Gastroesophageal sphincter (tissue), 4 donors: ENCODE measurements around the gene ARHGAP22. TPM values are rescaled to one million over a fixed set of nuclear protein-coding genes. Genes with fewer than 3 reads are reported as not detected.

Experiments
- ATAC-seq: fragments of 150-250 bp; one replicate; pipeline ENCODE4 v1.9.1; 2016; ENCODE audit warnings: mild to moderate bottlenecking, moderate library complexity
- H3K27ac ChIP-seq, 4 donors: fragments of 200-600 bp; sonication (generic) in 3 of 4; 1 replicate in 3 of 4; 2 replicates in 1 of 4; pipeline ENCODE4 v1.5.1; 2016 to 2019
- H3K27me3 ChIP-seq: fragments of 200-600 bp; sonication (generic); one replicate; pipeline ENCODE4 v1.5.1; 2019
- H3K36me3 ChIP-seq, 2 donors: fragments of 200-600 bp; sonication (generic); one replicate each; pipeline ENCODE4 v1.5.1; 2019; ENCODE audit warnings: control low read depth in 1 of 2
- H3K4me1 ChIP-seq, 3 donors: fragments of 200-600 bp; sonication (generic); 1 replicate in 2 of 3; 2 replicates in 1 of 3; pipeline ENCODE4 v1.5.1; 2016 to 2019; ENCODE audit warnings: control low read depth in 2 of 3
- H3K4me3 ChIP-seq, 2 donors: fragments of 200-600 bp; sonication (generic); one replicate each; pipeline ENCODE4 v1.5.1; 2019; ENCODE audit warnings: mild to moderate bottlenecking in 1 of 2, moderate library complexity in 1 of 2
- H3K9me3 ChIP-seq, 3 donors: fragments of 200-600 bp; sonication (generic); one replicate each; pipeline ENCODE4 v1.5.1; 2017 to 2019; ENCODE audit warnings: control low read depth in 2 of 3
- CTCF ChIP-seq, 4 experiments: fragments of 200-600 bp in 2 of 4; fragments of 450-650 bp in 2 of 4; sonication (generic) in 1 of 4; IDR thresholded peaks; one replicate each; pipeline ENCODE4 v1.5.1; 2017 to 2019; ENCODE audit warnings: antibody characterized with exemption in 4 of 4, mild to moderate bottlenecking in 2 of 4, moderate library complexity in 2 of 4
- EP300 ChIP-seq: sonication (generic); formaldehyde crosslinking; IDR thresholded peaks from one replicate; pipeline ENCODE4 v1.6.1; 2017; ENCODE audit warnings: antibody characterized with exemption, mild to moderate bottlenecking
- POLR2A ChIP-seq, 2 donors: fragments of 450-650 bp; IDR thresholded peaks; one replicate each; pipeline ENCODE4 v1.6.1; 2017; ENCODE audit warnings: antibody characterized with exemption in 2 of 2, mild to moderate bottlenecking in 2 of 2, moderate library complexity in 1 of 2
- POLR2AphosphoS5 ChIP-seq: sonication (generic); formaldehyde crosslinking; IDR thresholded peaks from one replicate; pipeline ENCODE4 v1.6.1; 2017; ENCODE audit warnings: antibody characterized with exemption
- WGBS, 2 donors: methylation state at CpG; one replicate each; pipeline ENCODE4 v1.1.5; 2018; ENCODE audit warnings: low coverage in 1 of 2; 5-methylcytosine and 5-hydroxymethylcytosine counted together
- total RNA-seq, 4 donors: library from RNA; depleted of rRNA; stranded (reverse); fragments of >200 nt; gene quantifications; one replicate each; pipeline ENCODE4 v1.1.0, GENCODE V29; 2016

Gene ARHGAP22
- total RNA-seq, 4 donors from 2014 or later, result 4.2 to 5.8 (median 5.1) TPM

- no peak for ATAC-seq
- Histone ChIP-seq H3K4me3 (no peak overlapping the region), H3K27me3 (peaks cover 50% of the 10 kb centered on the region), H3K9me3 (no peaks in the 10 kb centered on the region), H3K4me1 (peaks cover 0 to 25% (median 0%) of the 10 kb centered on the region in 3 donors), H3K27ac (no peak overlapping the region), H3K36me3 (no peaks in the 10 kb centered on the region)
- WGBS, 2 donors, result 80 to 81% methylated on average over 4 of the region's 4 CpGs
- TF ChIP-seq EP300, result no peak
- TF ChIP-seq POLR2AphosphoS5, result no peak
- no peak for TF ChIP-seq CTCF (IDR thresholded peaks at IDR 0.05)
- TF ChIP-seq POLR2A (IDR thresholded peaks at IDR 0.05), result no peak
Measured at GRCh38 chr10:48467669-48468068, 137.2 kb downstream of the ARHGAP22 start.

GRCh38 chr10:48466611-48467240 is 138.1 kb downstream of the ARHGAP22 start:
- H3K36me3 ChIP-seq, result no peaks in the 10 kb centered on the region
- TF ChIP-seq EP300 (no peak), POLR2A (IDR thresholded peaks at IDR 0.05) (no peak), POLR2AphosphoS5 (no peak), CTCF (IDR thresholded peaks at IDR 0.05) (no peak)
- H3K4me3 ChIP-seq, result peak overlapping the region in 1 of 2 donors; percentile 36
- no CpG with 5 or more reads among the region's 43 CpGs for WGBS, 2 donors
- ATAC-seq, result peak; percentile 19
- H3K4me1 ChIP-seq, result peaks cover 0 to 25% (median 0%) of the 10 kb centered on the region in 3 donors
- peaks cover 50% of the 10 kb centered on the region for H3K27me3 ChIP-seq
- no peak overlapping the region for H3K27ac ChIP-seq
- no peaks in the 10 kb centered on the region for H3K9me3 ChIP-seq

GRCh38 chr10:48465860-48466521 is 138.9 kb downstream of the ARHGAP22 start:
- H3K27ac ChIP-seq, result no peak overlapping the region
- no peak for ATAC-seq
- 31 to 76% methylated on average over 4 to 8 of the region's 42 CpGs for WGBS, 2 donors

GRCh38 chr10:48464871-48465736 is 139.8 kb downstream of the ARHGAP22 start:
- no peaks in the 10 kb centered on the region for H3K9me3 ChIP-seq
- H3K4me3 ChIP-seq, result no peak overlapping the region
- TF ChIP-seq CTCF (IDR thresholded peaks at IDR 0.05) (no peak), POLR2AphosphoS5 (peak; percentile 7), EP300 (no peak), POLR2A (IDR thresholded peaks at IDR 0.05) (no peak)
- H3K27ac ChIP-seq, result no peak overlapping the region
- ATAC-seq, result no peak
- peaks cover 38% of the 10 kb centered on the region for H3K27me3 ChIP-seq
- 80% methylated on average over 1 of the region's 27 CpGs; no CpG with 5 or more reads in 1 of the 2 donors for WGBS, 2 donors
- H3K36me3 ChIP-seq, result no peaks in the 10 kb centered on the region
- H3K4me1 ChIP-seq, result peaks cover 0 to 25% (median 0%) of the 10 kb centered on the region in 3 donors

More at GRCh38 chr10:48465860-48466521, 138.9 kb downstream of the ARHGAP22 start:
- H3K4me3 ChIP-seq, result peak overlapping the region in 1 of 2 donors; percentile 36
- no peak for TF ChIP-seq CTCF (IDR thresholded peaks at IDR 0.05)
- no peak for TF ChIP-seq POLR2AphosphoS5
- no peak for TF ChIP-seq EP300
- no peak for TF ChIP-seq POLR2A (IDR thresholded peaks at IDR 0.05)
- H3K9me3 ChIP-seq, result no peaks in the 10 kb centered on the region
- peaks cover 0 to 25% (median 0%) of the 10 kb centered on the region in 3 donors for H3K4me1 ChIP-seq
- H3K36me3 ChIP-seq, result no peaks in the 10 kb centered on the region
- peaks cover 47% of the 10 kb centered on the region for H3K27me3 ChIP-seq
